ENCODE data around the gene CBL. TPM values are rescaled to one million over a fixed set of nuclear protein-coding genes. Genes with fewer than 3 reads are reported as not detected.

The CBL gene
- total RNA-seq, 2 experiments from 2014 or later = 27.0 to 27.5 TPM

- Mint-ChIP-seq H3K4me1 (ENCODE audit: low read depth) (peaks cover 38% of the 10 kb centered on the region), H3K4me3 (peak overlapping the region; percentile 56), H3K27me3 (no peaks in the 10 kb centered on the region), H3K9me3 (no peaks in the 10 kb centered on the region), H3K36me3 (ENCODE audit: low read depth) (no peaks in the 10 kb centered on the region), H3K27ac (peak overlapping the region; percentile 91)
- no peak for TF ChIP-seq CTCF (IDR thresholded peaks at IDR 0.05)
- DNase-seq = no peak
- ChIA-PET POLR2A (interaction anchor here (0.6 to 2.9 kb wide), 9 partner anchors 8 to 60 kb away, joined by 3 to 15 read pairs (median 3); no protein-coding TSS in a partner anchor), CTCF (interaction anchor here (0.6 to 4.6 kb wide), 8 partner anchors 9 to 199 kb away, joined by 3 to 36 read pairs (median 4); partner anchors contain the start of genes CBL and VPS11)
- intact Hi-C loops (cut with micrococcal nuclease) = no loop called here
- ATAC-seq = peak; percentile 34
Measured at GRCh38 chr11:119266517-119267255, 60.5 kb downstream of the CBL start.

DNA sequence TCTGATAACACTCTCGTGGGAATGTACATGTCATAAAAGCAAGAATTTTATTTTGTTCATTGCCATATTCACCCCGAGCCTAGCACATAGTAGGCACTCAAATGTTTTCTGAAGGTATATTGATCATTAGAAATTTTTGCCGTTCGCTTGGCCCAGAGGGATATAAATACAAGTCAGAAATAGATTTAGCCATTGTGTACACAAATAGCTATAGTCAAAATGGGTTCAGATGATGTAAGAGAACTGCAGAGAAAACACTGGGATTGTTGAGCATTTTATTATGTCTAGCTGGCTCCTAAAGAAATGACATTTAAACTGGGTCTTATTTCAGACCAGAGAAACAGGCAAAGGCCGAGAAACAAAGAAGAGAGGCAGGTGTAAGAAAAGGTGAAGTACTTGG is 61.5 kb downstream of the CBL start:
- DNase-seq = no peak
- CTCF ChIA-PET = interaction anchor here (0.7 to 2.1 kb wide), 11 partner anchors 9 to 89 kb away, joined by 3 to 7 read pairs (median 4); partner anchors contain the start of genes CBL and MCAM
- H3K9me3 Mint-ChIP-seq = no peaks in the 10 kb centered on the region
- H3K36me3 Mint-ChIP-seq (ENCODE audit: low read depth) = peaks cover 5% of the 10 kb centered on the region
- no peak overlapping the region for H3K4me3 Mint-ChIP-seq
- peak overlapping the region; percentile 91 for H3K27ac Mint-ChIP-seq
- H3K27me3 Mint-ChIP-seq = no peaks in the 10 kb centered on the region
- no peak for ATAC-seq
- POLR2A ChIA-PET = interaction anchor here (1.0 to 2.9 kb wide), 5 partner anchors 9 to 248 kb away, joined by 3 to 15 read pairs (median 3); partner anchors contain the start of gene TRAPPC4
- peaks cover 38% of the 10 kb centered on the region for H3K4me1 Mint-ChIP-seq (ENCODE audit: low read depth)
- intact Hi-C loops (cut with micrococcal nuclease) = no loop called here
- TF ChIP-seq CTCF (IDR thresholded peaks at IDR 0.05) = no peak

- no peaks in the 10 kb centered on the region for H3K9me3 Mint-ChIP-seq
- POLR2A ChIA-PET = interaction anchor here (2.2 kb wide), 1 partner anchor 10 kb away, joined by 8 read pairs; no protein-coding TSS in a partner anchor
- no peak for DNase-seq
- H3K4me1 Mint-ChIP-seq (ENCODE audit: low read depth) = peaks cover 12% of the 10 kb centered on the region
- ATAC-seq = no peak
- no peaks in the 10 kb centered on the region for H3K27me3 Mint-ChIP-seq
- no peak overlapping the region for H3K27ac Mint-ChIP-seq
- no peak for TF ChIP-seq CTCF (IDR thresholded peaks at IDR 0.05)
- intact Hi-C loops (cut with micrococcal nuclease) = no loop called here
- H3K4me3 Mint-ChIP-seq = no peak overlapping the region
- H3K36me3 Mint-ChIP-seq (ENCODE audit: low read depth) = peaks cover 26% of the 10 kb centered on the region
- CTCF ChIA-PET = interaction anchor here (0.8 to 4.6 kb wide), 3 partner anchors 10 to 68 kb away, joined by 3 to 22 read pairs (median 12); partner anchors contain the start of gene CBL
Measured at GRCh38 chr11:119273721-119274120, 67.6 kb downstream of the CBL start.

GRCh38 chr11:119277660-119278059 is 71.5 kb downstream of the CBL start:
- TF ChIP-seq CTCF (IDR thresholded peaks at IDR 0.05) = no peak
- POLR2A ChIA-PET = interaction anchor here (0.6 to 0.7 kb wide), 2 partner anchors 11 to 71 kb away, joined by 3 read pairs; partner anchors contain the start of gene CBL
- H3K27ac Mint-ChIP-seq = no peak overlapping the region
- peaks cover 23% of the 10 kb centered on the region for H3K36me3 Mint-ChIP-seq (ENCODE audit: low read depth)
- no peak for DNase-seq
- H3K4me3 Mint-ChIP-seq = no peak overlapping the region
- no peaks in the 10 kb centered on the region for H3K9me3 Mint-ChIP-seq
- H3K4me1 Mint-ChIP-seq (ENCODE audit: low read depth) = peaks cover 11% of the 10 kb centered on the region
- no peak for ATAC-seq
- no peaks in the 10 kb centered on the region for H3K27me3 Mint-ChIP-seq
- CTCF ChIA-PET = interaction anchor here (0.9 to 4.2 kb wide), 6 partner anchors 10 to 109 kb away, joined by 3 to 15 read pairs (median 4); partner anchors contain the start of genes CBL and NLRX1
- intact Hi-C loops (cut with micrococcal nuclease) = no loop called here

DNA sequence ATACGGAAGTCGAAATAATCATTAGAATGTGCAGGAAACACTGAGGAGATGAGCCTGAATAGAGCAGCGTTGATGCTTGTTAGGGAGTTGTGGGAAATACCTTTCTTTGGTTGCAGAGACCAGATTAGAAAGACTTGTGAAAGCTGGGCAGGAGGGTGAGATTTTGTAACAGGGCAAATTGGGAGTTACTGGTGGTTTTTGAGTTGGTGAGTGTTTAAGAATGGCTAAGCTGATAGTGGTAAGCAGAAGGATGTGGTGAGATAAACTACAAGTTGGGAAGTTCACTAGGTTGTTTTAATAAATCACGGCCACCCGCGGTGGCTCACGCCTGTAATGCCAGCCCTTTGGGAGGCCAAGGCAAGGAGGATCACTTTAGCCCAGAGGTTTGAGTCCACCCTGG is 76.4 kb downstream of the CBL start:
- intact Hi-C loops (cut with micrococcal nuclease) = no loop called here
- no peak for TF ChIP-seq CTCF (IDR thresholded peaks at IDR 0.05)
- DNase-seq = no peak
- no peak for ATAC-seq
- POLR2A ChIA-PET = interaction anchor here (0.6 to 4.3 kb wide), 2 partner anchors 15 to 50 kb away, joined by 3 to 15 read pairs; no protein-coding TSS in a partner anchor
- Mint-ChIP-seq H3K27ac (no peak overlapping the region), H3K36me3 (ENCODE audit: low read depth) (peaks cover 23% of the 10 kb centered on the region), H3K27me3 (no peaks in the 10 kb centered on the region), H3K9me3 (no peaks in the 10 kb centered on the region), H3K4me1 (ENCODE audit: low read depth) (peaks cover 19% of the 10 kb centered on the region), H3K4me3 (no peak overlapping the region)
- CTCF ChIA-PET = interaction anchor here (1.0 to 5.0 kb wide), 13 partner anchors 10 to 85 kb away, joined by 3 to 53 read pairs (median 4); partner anchors contain the start of gene CBL
